Lower leg skin (tissue), 4 donors: ENCODE measurements around the gene SLC6A7. TPM values are rescaled to one million over a fixed set of nuclear protein-coding genes. Genes with fewer than 3 reads are reported as not detected.

Experiments
- DNase-seq, 2 donors: peaks; one replicate each; pipeline ENCODE4 v3.0.0-alpha.2; 2019; ENCODE audit warnings: low spot score in 2 of 2
- H3K4me3 ChIP-seq: fragments of 200-600 bp; sonication (generic); 2 replicates; pipeline ENCODE4 v1.5.1; 2017; ENCODE audit warnings: mild to moderate bottlenecking, low read depth; ENCODE audit not compliant: poor library complexity, severe bottlenecking
- CTCF ChIP-seq, 3 donors: fragments of 450-650 bp; IDR thresholded peaks; one replicate each; pipeline ENCODE4 v1.5.1; 2016; ENCODE audit warnings: antibody characterized with exemption in 3 of 3, mild to moderate bottlenecking in 3 of 3, moderate library complexity in 2 of 3
- POLR2A ChIP-seq, 2 donors: fragments of 450-650 bp; IDR thresholded peaks; one replicate each; pipeline ENCODE4 v1.6.1; 2016 to 2017; ENCODE audit warnings: antibody characterized with exemption in 2 of 2, mild to moderate bottlenecking in 1 of 2, moderate library complexity in 1 of 2
- WGBS, 2 donors: methylation state at CpG; one replicate each; pipeline ENCODE4 v1.1.5; 2018; 5-methylcytosine and 5-hydroxymethylcytosine counted together
- intact Hi-C: fragments of 100-400 bp; cut with DNase I; formaldehyde crosslinking; loops from one replicate; pipeline ENCODE4 v1.15.0; 2023; ENCODE audit warnings: low total_unique reads
- total RNA-seq, 4 donors: library from RNA; depleted of rRNA; stranded (reverse); fragments of >200 nt; gene quantifications; one replicate each; pipeline ENCODE4 v1.1.0, GENCODE V29; 2016

Gene SLC6A7
- total RNA-seq, 4 donors from 2014 or later, result 0.88 TPM; not detected in 3

GRCh38 chr5:150206098-150206778 lies 16.4 kb downstream of the SLC6A7 start:
- DNase-seq, result no peak
- no peak overlapping the region for H3K4me3 ChIP-seq
- no peak for TF ChIP-seq POLR2A (IDR thresholded peaks at IDR 0.05)
- TF ChIP-seq CTCF (IDR thresholded peaks at IDR 0.05), result no peak
- 70 to 88% methylated on average over 6 of the region's 6 CpGs for WGBS, 2 donors
- intact Hi-C loops, result no loop called here

- TF ChIP-seq POLR2A (IDR thresholded peaks at IDR 0.05), result no peak
- no peak for TF ChIP-seq CTCF (IDR thresholded peaks at IDR 0.05)
- intact Hi-C loops, result no loop called here
- no peak for DNase-seq
- no peak overlapping the region for H3K4me3 ChIP-seq
- 81 to 93% methylated on average over 6 of the region's 6 CpGs for WGBS, 2 donors
Measured at GRCh38 chr5:150206779-150207115, 16.9 kb downstream of the SLC6A7 start.

DNA sequence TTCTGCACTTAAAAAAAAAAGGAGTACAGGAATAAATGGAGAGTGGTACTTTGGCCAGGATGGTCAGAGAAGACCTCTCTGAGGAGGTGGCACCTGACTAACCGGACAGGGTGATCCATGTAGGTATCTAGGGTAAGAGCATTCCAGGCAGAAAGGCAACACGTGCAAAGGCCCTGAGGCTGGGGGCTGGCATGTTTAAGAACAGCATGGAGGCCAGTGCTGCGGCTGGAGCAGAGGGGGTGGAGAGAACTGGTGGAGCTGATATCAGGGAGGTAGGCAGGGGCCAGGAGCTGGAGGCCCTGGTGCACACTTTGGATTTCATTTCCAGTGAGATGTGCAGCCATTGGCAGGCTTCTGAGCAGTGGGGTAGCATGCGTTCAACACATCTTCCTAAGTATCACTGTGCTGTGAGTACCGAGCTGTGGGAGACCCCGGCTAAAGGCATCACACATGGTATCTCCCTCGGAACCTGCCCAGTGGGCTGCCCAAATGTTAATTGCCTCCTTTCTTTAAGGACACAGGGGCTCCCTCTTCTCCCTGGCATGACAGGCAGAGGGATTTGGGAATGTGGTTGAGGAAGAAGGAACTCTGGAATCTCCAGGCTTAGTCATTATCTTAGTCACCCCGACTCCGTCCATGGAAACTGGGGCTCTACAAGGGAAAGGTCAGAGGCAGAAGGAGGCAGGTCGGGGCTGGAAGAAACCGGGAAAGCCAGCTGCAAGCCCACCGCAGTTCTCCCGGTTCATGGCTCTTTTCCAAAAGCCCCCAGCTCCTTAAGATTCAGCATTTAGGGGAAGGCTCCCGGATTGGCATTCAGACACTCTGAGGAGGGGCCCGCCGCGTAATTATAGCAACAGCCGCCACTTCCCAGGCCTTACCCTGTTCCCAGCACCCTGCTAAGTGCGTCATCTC lies 18.6 kb downstream of the SLC6A7 start:
- no peak overlapping the region for H3K4me3 ChIP-seq
- no peak for DNase-seq
- WGBS, 2 donors, result 56 to 60% methylated on average over 18 to 19 of the region's 19 CpGs
- no peak for TF ChIP-seq POLR2A (IDR thresholded peaks at IDR 0.05)
- TF ChIP-seq CTCF (IDR thresholded peaks at IDR 0.05), result no peak
- intact Hi-C loops, result no loop called here

DNA sequence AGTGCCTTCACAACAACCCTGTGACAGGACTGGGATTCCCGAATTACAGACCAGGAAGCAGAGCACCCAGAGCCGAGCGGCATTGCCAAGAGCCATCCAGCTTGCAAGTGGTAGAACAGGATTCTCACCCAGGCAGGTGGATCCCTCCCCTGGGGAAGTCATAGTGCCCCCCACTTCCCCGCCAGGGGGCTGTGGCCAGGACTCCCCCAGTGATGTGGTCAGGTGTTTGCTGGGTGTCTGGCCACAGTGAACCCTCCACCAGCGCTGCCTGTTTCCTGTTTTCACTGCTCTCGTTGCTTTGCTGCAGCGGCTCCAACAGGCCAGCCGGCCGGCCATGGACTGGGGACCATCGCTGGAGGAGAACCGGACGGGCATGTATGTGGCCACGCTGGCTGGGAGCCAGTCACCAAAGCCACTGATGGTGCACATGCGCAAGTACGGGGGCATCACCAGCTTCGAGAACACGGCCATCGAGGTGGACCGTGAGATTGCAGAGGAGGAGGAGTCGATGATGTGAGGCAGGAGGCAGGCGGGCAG lies 19.3 kb downstream of the SLC6A7 start:
- intact Hi-C loops, result no loop called here
- no peak overlapping the region for H3K4me3 ChIP-seq
- DNase-seq, result peak in 1 of 2 donors; percentile 41
- WGBS, 2 donors, result 74 to 75% methylated on average over 18 to 21 of the region's 21 CpGs
- TF ChIP-seq POLR2A (IDR thresholded peaks at IDR 0.05), result no peak
- no peak for TF ChIP-seq CTCF (IDR thresholded peaks at IDR 0.05)

DNA sequence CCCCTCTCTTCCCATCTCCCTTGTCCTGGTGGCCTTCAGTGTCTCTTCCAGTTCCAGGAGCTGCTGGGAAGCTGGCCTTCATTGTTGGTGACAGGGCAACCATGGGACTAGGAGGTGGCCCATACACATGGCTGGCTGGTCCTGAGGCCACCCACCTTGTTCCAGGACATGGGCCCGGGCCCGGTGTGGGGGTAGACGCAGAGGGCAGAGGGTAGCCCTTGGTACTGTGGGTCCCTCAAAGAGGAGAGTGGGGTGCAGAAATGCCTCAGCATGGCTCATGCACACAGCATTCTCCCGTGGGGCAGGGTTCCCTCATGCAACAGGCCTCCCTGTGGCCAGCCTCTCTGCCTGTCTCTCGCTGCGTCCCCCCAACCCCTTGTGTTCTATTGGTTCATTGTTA lies 20.8 kb downstream of the SLC6A7 start:
- no peak overlapping the region for H3K4me3 ChIP-seq
- TF ChIP-seq POLR2A (IDR thresholded peaks at IDR 0.05), result no peak
- TF ChIP-seq CTCF (IDR thresholded peaks at IDR 0.05), result no peak
- WGBS, 2 donors, result 76 to 78% methylated on average over 6 of the region's 6 CpGs
- intact Hi-C loops, result no loop called here
- no peak for DNase-seq
